SK-N-SH (cell line): ENCODE measurements around the gene PHF3.

Source experiments
- MXI1 ChIP-seq: IDR thresholded peaks from 2 replicates; pipeline ENCODE4 v1.6.1; 2012; ENCODE audit warnings: mild to moderate bottlenecking, low read depth, low read length, improper control_type of control experiment
- NFIC ChIP-seq: IDR thresholded peaks from 2 replicates; pipeline ENCODE4 v1.4.0; 2012; ENCODE audit warnings: borderline replicate concordance
- RAD21 ChIP-seq: IDR thresholded peaks from 2 replicates; pipeline ENCODE4 v1.6.1; 2012; ENCODE audit warnings: mild to moderate bottlenecking, low read length

DNA sequence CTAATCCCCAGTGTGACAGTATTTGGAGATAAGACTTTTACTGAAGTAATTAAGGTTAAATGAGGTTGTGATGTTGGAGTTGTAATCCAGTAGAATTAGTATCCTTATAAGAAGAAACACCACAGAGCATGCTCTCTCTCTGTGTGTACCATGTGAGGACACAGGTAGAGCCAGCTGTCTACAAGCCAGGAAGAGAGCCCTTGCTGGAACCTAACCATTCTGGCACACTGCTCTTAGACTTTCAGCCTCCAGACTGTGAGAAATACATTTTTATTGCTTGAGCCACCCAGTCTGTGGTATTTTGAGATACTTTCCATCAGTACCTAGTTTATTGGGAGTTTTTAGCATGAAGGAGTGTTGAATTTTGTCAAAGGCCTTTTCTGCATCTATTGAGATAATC lies 110.2 kb downstream of the PHF3 start:
- TF ChIP-seq NFIC = no peak
- no peak for TF ChIP-seq MXI1
- no peak for TF ChIP-seq RAD21
